NCI-H345 treated with DMSO at 0.1 percent for 48 hours (cell line): ENCODE data around the gene ITPRIPL2.

Experiments used
- DNase-seq: peaks from one replicate; lab custom pipeline; 2025; ENCODE audit not compliant: unreplicated experiment; lab: John Stamatoyannopoulos, UW

The ITPRIPL2 gene

GRCh38 chr16:19119564-19119963 lies 5.8 kb downstream of the ITPRIPL2 start:
- no peak for DNase-seq

DNA sequence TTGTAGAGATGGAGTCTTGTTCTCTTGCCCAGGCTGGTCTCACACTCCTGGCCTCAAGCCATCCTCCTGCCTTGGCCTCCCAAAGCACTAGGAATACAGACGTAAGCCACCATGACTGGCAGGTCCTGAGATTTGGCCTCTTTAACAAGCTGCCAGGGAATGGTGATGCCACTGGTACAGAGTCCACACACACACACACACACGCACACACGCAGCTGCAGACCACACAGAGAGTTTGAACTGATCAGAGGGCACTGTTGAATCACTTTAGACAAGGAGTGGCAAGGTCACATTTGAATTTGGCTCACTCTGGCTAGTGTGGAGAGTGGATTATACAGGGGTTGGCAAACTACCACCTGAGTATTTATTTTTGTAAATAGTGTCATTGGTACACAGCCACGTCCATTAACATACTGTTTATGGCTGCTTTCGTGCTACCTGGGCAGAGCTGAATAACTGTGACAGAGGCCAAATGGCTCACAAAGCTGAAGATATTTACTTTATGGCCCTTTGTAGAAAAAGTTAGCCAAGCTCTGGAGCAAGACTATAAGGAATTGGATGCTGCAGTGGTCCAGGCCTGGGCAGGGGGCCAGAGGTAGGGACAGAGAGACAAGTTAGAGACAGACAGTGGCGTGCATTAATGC lies 9.9 kb downstream of the ITPRIPL2 start:
- no peak for DNase-seq

DNA sequence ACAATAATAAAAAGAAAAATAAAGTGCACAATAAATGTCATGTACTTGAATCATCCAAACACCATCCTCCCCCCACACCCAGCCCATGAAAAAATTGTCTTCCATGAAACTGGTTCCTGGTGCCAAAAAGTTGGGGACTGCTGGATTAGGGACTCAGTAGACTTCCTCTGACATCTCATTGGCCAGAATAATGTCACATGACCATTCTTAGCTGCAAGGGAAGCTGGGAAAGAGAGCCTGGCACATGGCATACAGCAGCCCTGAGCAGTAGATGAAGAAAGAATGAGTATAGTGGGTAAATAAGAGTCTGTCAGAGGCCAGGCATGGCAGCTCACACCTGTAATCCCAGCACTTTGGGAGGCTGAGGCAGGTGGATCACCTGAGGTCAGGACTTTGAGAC lies 12.5 kb downstream of the ITPRIPL2 start:
- no peak for DNase-seq

DNA sequence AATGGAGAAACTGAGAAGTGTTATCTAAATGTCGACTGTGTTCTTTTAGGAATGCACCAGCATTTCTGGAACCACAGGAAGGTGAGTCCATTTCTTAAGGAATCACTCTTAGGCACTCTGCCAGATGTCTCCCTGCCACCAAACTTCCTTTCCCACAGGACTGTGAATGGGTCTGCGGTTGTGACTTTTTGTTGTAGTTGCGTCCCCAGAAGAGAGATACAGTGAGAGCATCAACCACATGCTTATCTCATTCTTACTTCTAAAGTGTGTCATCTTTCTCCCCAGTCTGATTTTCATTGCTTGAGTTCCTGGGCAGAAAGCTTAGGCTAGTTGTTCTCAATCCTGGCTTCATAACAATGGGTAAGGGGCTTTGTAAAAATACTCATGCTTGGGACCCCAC lies 13.4 kb downstream of the ITPRIPL2 start:
- no peak for DNase-seq

DNA sequence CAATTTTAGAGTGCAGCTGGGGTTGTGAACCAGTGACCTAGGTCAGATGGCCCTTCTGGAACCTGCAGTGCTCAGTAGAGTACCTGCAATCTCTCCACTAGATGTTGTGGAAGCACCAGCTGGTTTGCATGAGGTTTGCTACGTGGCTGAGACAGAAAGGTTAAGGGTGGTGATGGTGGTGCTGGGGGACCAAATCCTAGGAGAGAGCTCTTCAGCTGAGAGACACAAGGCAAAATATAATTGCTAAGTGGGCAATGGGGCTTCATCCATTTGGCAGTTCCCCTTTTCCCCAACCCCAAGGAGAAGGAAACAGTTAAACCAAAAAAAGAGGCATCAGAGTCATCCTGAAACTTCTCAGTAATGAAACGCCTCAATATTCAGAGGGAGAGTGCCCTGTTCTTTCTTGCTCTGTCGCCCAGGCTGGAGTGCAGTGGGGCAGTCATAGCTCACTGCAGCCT lies 13.9 kb downstream of the ITPRIPL2 start:
- DNase-seq: no peak

DNA sequence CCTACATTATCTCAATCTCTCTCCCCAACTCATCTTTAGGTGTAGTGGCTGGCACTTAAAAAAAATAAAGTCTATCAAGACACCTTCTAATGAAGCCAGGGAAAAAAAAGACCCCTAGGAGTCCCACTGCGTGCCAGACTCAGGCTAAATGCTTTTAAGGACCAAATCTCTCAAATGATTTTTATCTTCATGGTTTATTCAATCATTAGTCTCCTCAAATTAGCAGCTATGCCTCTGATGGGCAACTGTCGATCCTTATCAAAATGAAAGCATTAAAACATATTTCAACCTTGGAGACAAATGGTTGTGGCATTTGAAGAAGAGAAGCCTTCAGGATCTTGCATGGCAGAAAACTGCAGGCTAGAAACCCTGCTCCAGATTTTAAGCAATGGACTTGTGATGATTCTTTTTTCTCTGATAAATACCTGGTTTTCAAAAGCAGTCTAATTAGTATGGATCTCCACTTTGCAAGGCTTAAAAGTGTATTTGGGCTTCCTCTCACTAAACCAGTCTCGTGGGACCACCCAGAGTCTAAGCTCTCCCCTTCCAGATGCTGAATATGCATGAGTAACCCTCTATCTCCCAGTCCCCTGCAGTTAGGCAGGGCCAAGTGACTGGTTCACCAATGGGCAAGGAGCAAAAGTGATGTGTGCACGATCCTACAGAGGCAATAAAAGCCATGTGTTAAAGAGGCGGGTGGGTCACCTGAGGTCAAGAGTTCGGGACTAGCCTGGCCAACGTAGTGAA lies 14.9 kb downstream of the ITPRIPL2 start:
- DNase-seq: no peak

GRCh38 chr16:19130385-19130784 lies 16.6 kb downstream of the ITPRIPL2 start:
- DNase-seq: no peak

GRCh38 chr16:19130852-19131824 lies 17.4 kb downstream of the ITPRIPL2 start:
- DNase-seq: no peak

GRCh38 chr16:19131825-19132218 lies 18.1 kb downstream of the ITPRIPL2 start:
- DNase-seq: no peak

DNA sequence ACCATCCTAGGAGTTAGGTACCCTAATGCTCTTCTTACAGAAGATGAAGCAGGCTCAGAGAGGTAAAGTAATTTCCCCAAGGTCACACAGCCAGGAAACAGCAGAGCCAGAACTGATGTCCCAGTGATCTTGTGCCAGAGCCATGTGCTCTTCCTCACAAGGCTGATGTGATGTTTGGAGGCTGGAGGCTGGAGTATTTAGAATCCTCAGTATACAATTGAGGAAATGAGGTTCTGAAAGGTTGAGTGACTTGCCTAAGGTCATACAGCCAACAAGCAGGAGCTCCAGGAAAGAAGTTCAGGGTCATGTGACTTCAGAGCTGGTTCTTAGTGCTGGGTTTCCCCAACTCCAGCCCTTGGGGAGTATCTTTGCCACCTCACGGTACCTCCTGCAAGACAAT lies 18.5 kb downstream of the ITPRIPL2 start:
- DNase-seq: no peak

- DNase-seq: no peak
These were observed 19.1 kb downstream of the ITPRIPL2 start for GRCh38 chr16:19132898-19133297.

DNA sequence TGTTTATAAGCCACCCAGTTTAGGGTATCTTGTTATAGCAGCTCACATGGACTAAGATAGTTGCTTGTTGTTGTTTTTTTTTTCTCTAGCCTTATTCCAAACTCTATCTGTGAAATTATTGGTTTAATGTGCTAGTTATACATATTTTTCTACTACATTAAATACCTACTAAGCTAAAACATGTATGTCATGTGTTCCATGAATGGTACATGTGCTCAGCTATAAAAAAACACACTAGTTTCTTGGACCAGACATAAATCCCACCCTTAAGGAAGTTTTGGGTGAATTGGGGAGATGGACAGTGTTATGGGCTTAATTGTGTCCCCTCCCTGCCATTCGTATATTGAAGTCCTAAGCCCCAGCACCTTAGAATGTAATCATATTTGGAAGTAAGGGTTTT lies 19.8 kb downstream of the ITPRIPL2 start:
- DNase-seq: no peak

GRCh38 chr16:19135201-19135842 lies 21.6 kb downstream of the ITPRIPL2 start:
- DNase-seq: peak; percentile 39

GRCh38 chr16:19135896-19136438 lies 22.2 kb downstream of the ITPRIPL2 start:
- peak; percentile 79 for DNase-seq

DNA sequence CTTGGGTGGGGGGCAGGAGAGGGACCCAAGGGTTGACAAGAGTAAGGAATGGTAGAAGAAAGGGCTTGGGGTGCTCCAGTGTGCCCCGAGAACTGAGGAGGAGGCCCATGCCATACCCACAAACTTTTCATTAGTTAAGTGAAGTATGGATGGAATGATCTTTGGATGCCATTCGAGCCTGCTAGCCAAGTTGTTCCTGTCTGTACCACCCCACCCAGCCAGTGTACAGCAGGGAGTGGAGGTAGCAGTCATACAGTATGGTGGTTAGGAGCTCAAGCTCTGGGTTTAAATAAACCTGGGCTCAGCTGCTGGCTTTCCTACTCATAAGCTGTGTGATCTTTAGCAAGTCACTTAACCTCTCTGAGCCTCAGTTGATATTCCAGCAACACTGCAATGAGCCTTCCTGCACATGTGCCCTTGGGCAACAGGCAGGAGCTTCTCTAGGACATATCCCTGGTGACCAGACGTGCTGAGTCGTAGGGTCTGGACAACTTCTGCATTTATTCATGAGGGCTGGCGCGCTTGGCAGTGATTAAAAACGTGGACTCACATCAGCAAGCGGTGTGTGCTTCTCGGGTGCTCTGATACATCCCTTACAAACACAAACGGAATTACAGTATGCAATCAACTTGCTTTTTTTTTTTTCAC lies 22.9 kb downstream of the ITPRIPL2 start:
- DNase-seq: no peak

- DNase-seq: no peak
These were observed 23.7 kb downstream of the ITPRIPL2 start for GRCh38 chr16:19137201-19138128.

DNA sequence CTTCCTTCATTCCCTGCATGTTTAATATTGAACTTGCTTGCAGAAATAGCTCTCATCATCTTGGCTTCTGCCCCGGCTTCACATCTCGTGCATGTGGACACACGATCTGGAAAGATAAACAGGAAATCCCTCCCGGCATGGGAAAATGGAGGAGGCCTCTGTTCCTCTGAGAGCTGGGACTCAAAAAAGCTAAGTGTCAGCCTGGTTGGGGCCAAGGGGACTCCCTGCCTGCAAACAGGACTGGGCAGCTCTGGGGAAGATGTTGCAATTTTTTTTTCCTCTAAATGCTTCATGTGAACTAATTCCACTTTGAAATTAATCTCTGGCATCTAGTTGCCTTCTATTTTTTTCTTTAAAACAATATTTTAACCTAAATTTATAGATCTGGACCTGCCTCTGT lies 24.8 kb downstream of the ITPRIPL2 start:
- DNase-seq: peak; percentile 29

DNA sequence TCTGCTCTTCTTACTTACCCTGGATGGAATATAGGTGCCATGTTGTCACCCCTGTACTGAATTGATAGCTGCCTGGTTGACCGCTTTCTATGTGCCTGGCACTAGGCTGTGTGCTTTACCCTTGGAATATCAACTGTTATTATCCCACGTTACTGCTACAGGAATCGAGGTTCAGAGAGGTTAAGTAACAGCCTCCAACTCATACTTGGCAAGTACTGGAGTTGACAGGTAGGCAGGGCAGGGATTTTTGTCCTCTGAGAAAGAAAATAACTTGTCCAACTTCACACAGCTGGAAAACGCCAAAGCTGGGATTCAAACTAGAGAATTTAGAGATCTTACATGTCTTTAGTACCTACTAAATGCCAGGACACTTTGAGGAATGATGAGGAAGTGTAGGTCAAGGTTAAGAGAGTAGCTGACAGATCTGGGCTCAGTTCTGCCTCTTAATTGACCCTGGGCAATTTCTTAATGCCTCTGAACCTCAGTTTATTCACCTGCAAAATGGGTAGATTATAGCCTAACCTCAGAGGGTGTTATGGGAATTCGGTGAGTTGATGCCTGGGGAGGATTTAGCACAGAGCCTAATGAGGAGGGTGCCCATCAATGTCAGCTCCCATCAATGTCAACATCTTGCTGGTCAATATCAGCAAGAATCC lies 25.8 kb downstream of the ITPRIPL2 start:
- DNase-seq: no peak

GRCh38 chr16:19140396-19140795 lies 26.6 kb downstream of the ITPRIPL2 start:
- no peak for DNase-seq
